Activated T-cell treated with anti-CD3 and anti-CD28 coated beads, Interleukin-2, amount 50 U/mL, for 72 hours (primary cell): ENCODE data around the gene EXOC2. TPM values are rescaled to one million over a fixed set of nuclear protein-coding genes. Genes with fewer than 3 reads are reported as not detected.

Experiments used
- ATAC-seq, 2 donors: fragments of 150-1000 bp; cut with Tn5 transposase; replicated peaks in 1 of 2; 2 replicates each; pipeline ENCODE4 v1.10.0; 2021; ENCODE audit warnings: moderate library complexity in 2 of 2, mild to moderate bottlenecking in 1 of 2
- DNase-seq, 2 donors: peaks; one replicate each; pipeline ENCODE4 v3.0.0; 2021 to 2022; ENCODE audit warnings: mixed read lengths in 1 of 2
- H3K27ac Mint-ChIP-seq: one replicate; pipeline ENCODE4 v1.8.0; 2022; ENCODE audit warnings: mild to moderate bottlenecking, moderate library complexity, mixed read lengths
- H3K27me3 Mint-ChIP-seq: one replicate; pipeline ENCODE4 v1.8.0; 2022; ENCODE audit warnings: low read depth, mixed read lengths
- H3K36me3 Mint-ChIP-seq, 2 donors: one replicate each; pipeline ENCODE4 v1.8.0; 2022; ENCODE audit warnings: mixed read lengths in 2 of 2, mild to moderate bottlenecking in 1 of 2; ENCODE audit not compliant: insufficient read depth in 2 of 2
- H3K4me1 Mint-ChIP-seq: one replicate; pipeline ENCODE4 v1.8.0; 2022; ENCODE audit warnings: low read depth, mixed read lengths
- H3K4me3 Mint-ChIP-seq, 2 donors: one replicate each; pipeline ENCODE4 v1.8.0; 2022; ENCODE audit warnings: mild to moderate bottlenecking in 2 of 2, mixed read lengths in 2 of 2, moderate library complexity in 2 of 2
- H3K9me3 Mint-ChIP-seq, 2 donors: one replicate each; pipeline ENCODE4 v1.8.0; 2022; ENCODE audit warnings: mixed read lengths in 2 of 2
- total RNA-seq, 2 donors: library from RNA; stranded (reverse); gene quantifications; one replicate each; pipeline ENCODE4 v1.2.3, GENCODE V29; 2022

Gene EXOC2
- total RNA-seq, 2 donors from 2014 or later, result 42.2 to 46.1 TPM

DNA sequence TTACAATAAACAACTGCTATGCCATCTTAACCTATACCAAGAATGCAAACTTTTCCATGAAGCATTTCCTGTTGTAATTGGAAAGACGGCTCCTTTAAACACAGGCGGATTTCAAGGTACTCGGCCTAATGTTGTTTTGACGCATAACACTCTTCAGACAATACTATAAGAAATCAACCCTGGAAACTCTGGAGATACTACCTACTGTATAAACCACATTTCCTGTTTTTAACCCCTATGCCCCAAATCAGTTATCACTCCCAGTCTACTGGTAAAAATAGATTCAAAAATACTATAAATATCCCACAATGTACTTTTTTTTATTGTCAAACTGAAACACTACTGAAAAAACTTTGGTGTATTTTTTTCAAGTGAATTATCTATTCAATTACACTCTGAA is 183.3 kb downstream of the EXOC2 start:
- DNase-seq (no peak), ATAC-seq (peak; percentile 43 to 50)
- Mint-ChIP-seq H3K36me3 (peaks cover 3 to 5% of the 10 kb centered on the region in 2 donors), H3K9me3 (no peaks in the 10 kb centered on the region), H3K27ac (peak overlapping the region; percentile 98), H3K4me1 (peaks cover 100% of the 10 kb centered on the region), H3K4me3 (peak overlapping the region; percentile 67 to 91), H3K27me3 (no peaks in the 10 kb centered on the region)

DNA sequence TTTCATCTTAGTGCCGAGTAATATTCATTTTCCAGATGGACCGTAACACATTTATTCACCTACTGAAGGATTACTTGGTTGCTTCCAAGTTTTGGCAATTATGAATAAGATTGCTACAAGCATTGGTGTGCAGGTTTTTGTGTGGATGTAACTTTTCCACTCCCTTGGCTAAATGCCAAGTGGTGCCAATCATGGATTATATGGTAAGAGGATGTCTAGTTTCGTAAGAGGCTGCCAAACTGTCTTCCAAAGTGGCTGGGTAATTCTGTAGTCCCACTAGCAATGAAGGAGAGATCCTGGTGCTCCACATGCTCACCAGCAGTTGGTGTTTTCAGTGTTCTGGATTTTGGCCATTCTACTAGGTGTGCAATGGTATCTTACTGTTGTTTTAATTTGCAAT is 184.3 kb downstream of the EXOC2 start:
- peak overlapping the region in 1 of 2 donors; percentile 91 for H3K4me3 Mint-ChIP-seq

DNA sequence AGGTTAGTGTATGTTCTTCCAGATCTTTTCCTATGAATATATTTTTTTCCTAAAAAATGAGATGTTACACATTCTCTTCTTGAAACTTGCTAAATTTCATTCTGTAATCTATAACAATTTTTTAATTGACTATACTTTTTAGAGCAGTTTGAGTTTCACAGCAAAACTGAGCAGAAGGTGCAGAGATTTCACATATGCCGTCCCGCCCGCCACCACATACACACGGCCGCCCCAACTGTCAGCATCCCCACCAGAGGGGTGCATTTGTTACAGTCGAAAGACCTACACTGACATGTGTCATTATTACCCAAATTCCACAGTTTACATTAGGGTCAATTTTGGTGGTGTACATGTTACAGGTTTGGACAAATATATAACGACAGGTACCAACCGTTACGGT is 184.9 kb downstream of the EXOC2 start:
- Mint-ChIP-seq H3K4me3 (peak overlapping the region in 1 of 2 donors; percentile 79), H3K9me3 (no peaks in the 10 kb centered on the region), H3K27me3 (no peaks in the 10 kb centered on the region), H3K4me1 (peaks cover 100% of the 10 kb centered on the region), H3K36me3 (peaks cover 1 to 3% of the 10 kb centered on the region in 2 donors), H3K27ac (peak overlapping the region; percentile 98)
- no peak for DNase-seq
- no peak for ATAC-seq

More for the DNA sequence above, 184.3 kb downstream of the EXOC2 start:
- no peak for DNase-seq
- Mint-ChIP-seq H3K4me1 (peaks cover 100% of the 10 kb centered on the region), H3K9me3 (no peaks in the 10 kb centered on the region), H3K36me3 (peaks cover 1 to 3% of the 10 kb centered on the region in 2 donors), H3K27ac (peak overlapping the region; percentile 98), H3K27me3 (no peaks in the 10 kb centered on the region)
- ATAC-seq, result no peak

DNA sequence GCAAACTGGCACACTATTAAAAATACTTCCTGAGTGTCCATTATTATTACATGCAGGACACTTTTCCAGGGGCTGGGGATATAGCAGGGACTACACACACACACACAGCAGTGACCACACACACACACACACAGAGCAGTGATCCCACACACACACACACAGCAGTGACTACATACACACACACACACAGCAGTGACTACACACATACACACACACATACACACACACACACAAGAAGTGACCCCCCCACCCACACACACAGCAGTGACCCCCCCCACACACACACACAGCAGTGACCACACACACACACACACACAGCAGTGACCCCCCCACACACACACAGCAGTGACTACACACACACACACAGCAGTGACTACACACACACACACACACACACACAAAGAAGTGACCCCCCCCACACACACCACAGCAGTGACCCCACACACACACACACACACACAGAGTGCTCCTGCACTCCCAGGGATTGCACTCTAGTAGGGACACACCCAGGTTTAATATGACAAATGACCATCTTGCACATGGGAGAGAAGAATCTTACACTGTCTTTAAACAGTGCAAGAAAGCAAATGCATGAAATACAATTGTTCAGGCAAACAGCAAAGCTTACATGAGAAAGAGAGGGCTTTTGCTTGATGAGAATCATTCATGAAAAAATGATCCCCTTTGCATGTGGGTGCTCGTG is 185.9 kb downstream of the EXOC2 start:
- peak overlapping the region; percentile 98 for H3K27ac Mint-ChIP-seq
- H3K9me3 Mint-ChIP-seq, result no peaks in the 10 kb centered on the region
- H3K27me3 Mint-ChIP-seq, result no peaks in the 10 kb centered on the region
- H3K36me3 Mint-ChIP-seq, result peaks cover 1 to 5% of the 10 kb centered on the region in 2 donors
- H3K4me3 Mint-ChIP-seq, result peak overlapping the region; percentile 74 to 79
- ATAC-seq (peak; percentile 3 to 18), DNase-seq (no peak)
- H3K4me1 Mint-ChIP-seq, result peaks cover 100% of the 10 kb centered on the region

DNA sequence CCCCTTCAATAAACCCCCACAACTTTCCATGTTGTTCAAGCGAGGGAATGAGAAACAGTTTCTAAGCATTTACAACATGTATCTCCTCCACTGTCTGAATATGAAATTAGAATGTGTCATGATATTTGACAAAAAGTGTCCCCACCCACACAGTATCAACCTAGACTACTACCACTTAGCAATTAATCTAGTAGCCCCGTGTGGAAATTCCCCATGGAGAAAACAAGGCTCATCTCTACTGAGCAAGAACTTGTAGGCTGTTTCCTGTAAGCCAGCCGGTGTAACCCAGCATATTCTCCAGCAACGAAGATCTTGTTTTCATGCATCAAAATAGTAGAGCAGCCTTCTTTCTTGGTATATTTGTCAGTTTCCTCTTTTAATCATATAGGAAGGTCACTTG is 186.4 kb downstream of the EXOC2 start:
- Mint-ChIP-seq H3K9me3 (no peaks in the 10 kb centered on the region), H3K27ac (peak overlapping the region; percentile 98), H3K4me3 (peak overlapping the region; percentile 74 to 79), H3K36me3 (peaks cover 0 to 2% of the 10 kb centered on the region in 2 donors), H3K4me1 (peaks cover 100% of the 10 kb centered on the region), H3K27me3 (no peaks in the 10 kb centered on the region)
- DNase-seq, result peak; percentile 59 to 66
- ATAC-seq, result peak; percentile 61

DNA sequence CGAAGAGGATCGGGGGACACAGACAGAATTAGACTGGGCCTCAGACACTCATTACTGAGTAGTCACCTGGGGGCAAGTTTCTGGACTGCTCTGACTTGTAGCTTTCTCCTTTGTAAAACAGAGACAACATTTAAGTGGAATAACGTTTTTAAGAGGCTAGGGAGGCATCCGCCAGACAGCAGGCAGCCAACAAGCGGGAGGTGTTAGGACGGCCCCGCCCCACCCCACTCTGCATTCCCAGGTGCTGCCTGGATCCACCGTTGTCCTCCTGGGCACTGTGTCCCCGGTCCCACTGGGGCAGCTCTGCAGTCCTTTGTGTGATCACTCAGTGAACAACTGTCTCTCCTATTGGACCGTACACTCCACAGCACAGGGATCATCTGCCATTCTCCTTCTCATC is 187.6 kb downstream of the EXOC2 start:
- H3K36me3 Mint-ChIP-seq, result peaks cover 0 to 2% of the 10 kb centered on the region in 2 donors
- peak overlapping the region; percentile 98 for H3K27ac Mint-ChIP-seq
- peak overlapping the region; percentile 30 to 79 for H3K4me3 Mint-ChIP-seq
- no peaks in the 10 kb centered on the region for H3K9me3 Mint-ChIP-seq
- DNase-seq, result no peak
- peaks cover 94% of the 10 kb centered on the region for H3K4me1 Mint-ChIP-seq
- no peaks in the 10 kb centered on the region for H3K27me3 Mint-ChIP-seq
- no peak for ATAC-seq

DNA sequence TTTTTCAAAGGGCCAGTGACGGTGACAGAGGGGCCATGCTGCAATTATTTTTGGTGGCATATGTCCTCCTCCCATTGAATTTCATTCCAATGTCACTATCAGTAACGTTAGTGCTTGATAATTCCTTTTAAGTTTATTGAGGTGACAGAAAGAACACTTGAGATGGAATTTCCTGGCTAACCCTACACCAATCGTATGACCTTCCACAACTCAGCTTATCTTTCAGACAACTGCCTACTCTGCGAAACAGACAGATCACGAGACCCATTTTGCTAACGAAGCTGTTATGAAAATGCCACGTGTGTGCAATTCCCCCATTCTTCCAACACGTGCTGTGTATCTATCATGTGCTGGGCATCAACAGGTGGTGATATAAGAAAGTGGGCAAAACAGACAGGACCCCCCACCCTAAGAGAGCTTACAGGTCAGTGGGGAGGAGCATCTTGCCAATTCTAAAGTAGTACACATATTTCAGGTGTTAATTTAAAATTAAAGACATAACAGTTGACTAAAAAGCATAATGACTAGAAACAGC is 188.4 kb downstream of the EXOC2 start:
- H3K27me3 Mint-ChIP-seq, result no peaks in the 10 kb centered on the region
- DNase-seq, result no peak
- peaks cover under 1 to 2% of the 10 kb centered on the region in 2 donors for H3K36me3 Mint-ChIP-seq
- no peak for ATAC-seq
- H3K27ac Mint-ChIP-seq, result peak overlapping the region; percentile 98
- H3K9me3 Mint-ChIP-seq, result no peaks in the 10 kb centered on the region
- H3K4me1 Mint-ChIP-seq, result peaks cover 94% of the 10 kb centered on the region
- no peak overlapping the region for H3K4me3 Mint-ChIP-seq

DNA sequence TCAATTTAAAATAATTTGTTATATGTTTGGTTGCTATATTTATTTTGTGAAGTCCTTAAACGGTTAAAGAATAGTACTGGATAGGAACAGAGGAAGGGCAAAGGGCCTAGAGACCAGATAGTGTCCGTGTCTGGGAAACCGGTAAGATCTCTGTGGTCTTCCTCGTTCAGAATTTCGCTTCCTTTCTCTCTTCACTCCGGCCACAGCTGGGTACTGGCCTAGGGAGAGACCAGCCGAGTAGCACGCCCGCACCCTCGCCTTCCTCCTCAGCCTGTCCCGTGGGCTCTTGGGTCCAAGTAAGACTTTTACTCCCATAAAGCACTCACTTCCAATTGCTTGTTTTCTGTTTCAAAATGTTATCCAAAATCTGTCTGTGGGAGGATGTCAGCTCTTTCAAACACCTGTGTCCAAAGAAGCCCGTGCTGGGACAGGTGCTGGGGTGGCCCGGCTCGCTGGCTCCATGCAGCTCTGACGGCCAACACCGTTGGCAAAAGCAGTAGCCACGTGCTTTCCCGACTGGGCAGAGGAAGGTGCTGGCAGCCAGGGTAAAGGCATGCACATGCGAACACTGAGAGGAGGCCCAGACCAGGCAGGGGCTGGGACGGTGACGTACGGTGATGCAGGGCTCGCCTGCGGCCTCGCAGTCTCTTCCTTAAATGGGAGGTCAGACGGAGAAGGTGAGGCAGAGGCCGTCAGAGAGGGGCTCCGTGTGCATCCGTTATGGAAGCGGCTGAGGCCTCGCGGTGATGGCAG is 189.2 kb downstream of the EXOC2 start:
- H3K36me3 Mint-ChIP-seq, result peaks cover 2 to 4% of the 10 kb centered on the region in 2 donors
- no peaks in the 10 kb centered on the region for H3K27me3 Mint-ChIP-seq
- peak overlapping the region in 1 of 2 donors; percentile 48 for H3K4me3 Mint-ChIP-seq
- H3K4me1 Mint-ChIP-seq, result peaks cover 94% of the 10 kb centered on the region
- no peak for ATAC-seq
- DNase-seq, result no peak
- H3K9me3 Mint-ChIP-seq, result no peaks in the 10 kb centered on the region
- H3K27ac Mint-ChIP-seq, result peak overlapping the region; percentile 89

DNA sequence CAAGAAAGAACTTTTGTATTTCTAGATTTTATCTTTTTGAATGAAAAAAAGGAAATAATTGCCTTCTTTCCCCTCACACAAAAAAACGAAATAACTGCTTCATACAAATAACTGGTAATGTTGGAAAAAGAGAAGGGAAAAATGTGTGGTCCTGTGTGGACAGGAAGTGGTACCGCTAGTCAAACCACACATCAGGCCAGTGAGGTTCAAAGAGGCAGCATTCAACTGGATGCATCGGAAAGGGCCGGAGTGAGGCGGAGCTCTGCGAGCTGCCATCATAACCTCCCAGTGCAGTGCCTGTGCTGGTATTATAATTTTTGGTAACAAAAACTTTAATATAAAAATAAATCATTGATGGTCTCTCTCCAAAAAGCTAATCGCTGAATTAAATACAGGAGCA is 190.2 kb downstream of the EXOC2 start:
- Mint-ChIP-seq H3K36me3 (peaks cover 4 to 8% of the 10 kb centered on the region in 2 donors), H3K4me1 (peaks cover 94% of the 10 kb centered on the region), H3K27me3 (no peaks in the 10 kb centered on the region), H3K9me3 (no peaks in the 10 kb centered on the region), H3K27ac (peak overlapping the region; percentile 100), H3K4me3 (peak overlapping the region; percentile 85 to 97)
- DNase-seq (no peak), ATAC-seq (no peak)

DNA sequence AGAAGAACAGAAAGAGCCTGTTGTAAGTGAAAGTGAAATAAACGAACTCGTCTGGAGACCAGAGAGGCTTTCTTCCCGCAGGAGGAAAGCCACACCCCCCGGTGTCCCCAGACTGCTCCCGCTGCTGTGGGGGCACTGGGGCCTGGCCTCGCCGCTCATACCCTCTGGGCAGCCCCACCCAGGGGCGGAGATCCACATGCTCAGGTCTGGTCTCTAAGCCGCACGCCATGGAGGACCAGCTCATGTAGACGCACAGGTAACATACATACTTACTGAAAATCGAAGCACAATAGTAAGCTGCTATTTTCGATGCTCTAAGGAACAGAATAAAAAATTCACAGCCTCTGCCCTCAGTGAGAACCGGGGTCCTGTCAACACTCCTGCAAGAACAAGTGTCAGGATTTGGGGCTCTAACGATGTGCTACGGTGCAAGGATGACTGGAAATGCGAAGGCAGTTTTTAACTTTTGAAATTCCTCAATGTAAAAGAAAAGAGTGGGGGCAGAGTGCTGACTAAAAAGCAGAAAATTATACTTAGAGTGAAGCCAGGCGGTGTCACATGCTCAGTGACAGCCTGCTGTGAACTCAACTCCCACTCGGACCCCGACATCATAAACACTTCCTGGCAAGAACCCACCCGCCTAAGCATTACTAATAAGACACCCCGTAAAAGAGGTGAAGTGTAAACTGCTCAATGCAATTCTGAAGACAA is 190.9 kb downstream of the EXOC2 start:
- peak overlapping the region; percentile 85 to 97 for H3K4me3 Mint-ChIP-seq
- DNase-seq (peak; percentile 79 to 80), ATAC-seq (peak; percentile 56 to 57)
- H3K4me1 Mint-ChIP-seq, result peaks cover 94% of the 10 kb centered on the region
- H3K36me3 Mint-ChIP-seq, result peaks cover 4 to 11% of the 10 kb centered on the region in 2 donors
- H3K9me3 Mint-ChIP-seq, result no peaks in the 10 kb centered on the region
- H3K27me3 Mint-ChIP-seq, result no peaks in the 10 kb centered on the region
- peak overlapping the region; percentile 100 for H3K27ac Mint-ChIP-seq

DNA sequence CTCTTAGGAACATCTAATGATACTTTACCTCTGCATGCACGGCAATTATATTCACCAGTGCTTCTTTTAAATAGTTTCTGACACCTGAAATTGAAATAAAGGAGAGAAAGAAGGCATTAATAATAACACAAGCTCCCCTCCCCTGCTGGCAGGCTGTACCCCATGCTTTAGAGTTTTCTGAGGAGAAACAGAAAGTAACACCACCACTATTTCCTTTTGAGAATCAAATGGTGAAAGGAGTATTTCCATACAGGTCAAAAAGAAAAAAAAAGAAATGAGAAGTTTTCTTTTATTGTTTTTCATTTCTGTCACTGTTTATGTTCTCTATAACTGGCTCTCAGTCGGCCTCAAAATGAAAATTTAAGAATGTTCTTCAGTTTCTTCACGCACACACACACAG is 193.3 kb downstream of the EXOC2 start:
- Mint-ChIP-seq H3K9me3 (no peaks in the 10 kb centered on the region), H3K4me1 (peaks cover 91% of the 10 kb centered on the region), H3K27ac (peak overlapping the region; percentile 100), H3K27me3 (no peaks in the 10 kb centered on the region), H3K4me3 (peak overlapping the region; percentile 83 to 92), H3K36me3 (peaks cover 11 to 26% of the 10 kb centered on the region in 2 donors)
- DNase-seq (peak in 1 of 2 donors; percentile 51), ATAC-seq (peak; percentile 30 to 35)

DNA sequence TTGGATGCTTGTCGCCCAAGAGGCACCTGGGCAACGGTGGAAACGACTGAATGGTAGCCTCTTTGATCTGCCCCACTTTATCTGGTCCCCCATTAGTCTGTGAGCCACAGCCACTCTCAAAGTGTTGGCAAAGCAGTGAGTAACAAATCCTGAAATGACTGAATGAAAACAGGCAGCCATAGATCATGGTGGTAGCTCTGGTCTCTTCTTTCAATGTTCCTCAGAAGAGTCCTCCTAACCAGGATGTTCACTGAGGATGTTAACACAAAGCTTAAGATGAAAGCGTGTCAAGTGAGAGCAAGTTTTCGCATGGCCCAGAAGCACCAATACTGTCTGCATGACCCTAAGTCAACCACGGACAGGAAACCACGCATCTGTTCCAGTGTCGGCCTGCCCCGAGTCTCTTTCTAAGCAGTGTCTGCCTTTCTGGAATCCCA is 194.1 kb downstream of the EXOC2 start:
- Mint-ChIP-seq H3K4me1 (peaks cover 91% of the 10 kb centered on the region), H3K4me3 (peak overlapping the region; percentile 83 to 92), H3K36me3 (peaks cover 11 to 26% of the 10 kb centered on the region in 2 donors), H3K27ac (peak overlapping the region; percentile 100), H3K27me3 (no peaks in the 10 kb centered on the region), H3K9me3 (no peaks in the 10 kb centered on the region)
- DNase-seq (peak; percentile 71 to 79), ATAC-seq (peak; percentile 69 to 76)
